GOT3 (cell line): ENCODE data around the gene GOLIM4.
"Not testable (repeated sequence)": the region's sequence is repeated elsewhere in the genome, so short reads cannot be mapped to it uniquely, and the experiment has no call there.

Experiments
- DNase-seq: peaks from one replicate; lab custom pipeline; 2025; ENCODE audit warnings: mixed read lengths; lab: John Stamatoyannopoulos, UW

Gene GOLIM4

DNA sequence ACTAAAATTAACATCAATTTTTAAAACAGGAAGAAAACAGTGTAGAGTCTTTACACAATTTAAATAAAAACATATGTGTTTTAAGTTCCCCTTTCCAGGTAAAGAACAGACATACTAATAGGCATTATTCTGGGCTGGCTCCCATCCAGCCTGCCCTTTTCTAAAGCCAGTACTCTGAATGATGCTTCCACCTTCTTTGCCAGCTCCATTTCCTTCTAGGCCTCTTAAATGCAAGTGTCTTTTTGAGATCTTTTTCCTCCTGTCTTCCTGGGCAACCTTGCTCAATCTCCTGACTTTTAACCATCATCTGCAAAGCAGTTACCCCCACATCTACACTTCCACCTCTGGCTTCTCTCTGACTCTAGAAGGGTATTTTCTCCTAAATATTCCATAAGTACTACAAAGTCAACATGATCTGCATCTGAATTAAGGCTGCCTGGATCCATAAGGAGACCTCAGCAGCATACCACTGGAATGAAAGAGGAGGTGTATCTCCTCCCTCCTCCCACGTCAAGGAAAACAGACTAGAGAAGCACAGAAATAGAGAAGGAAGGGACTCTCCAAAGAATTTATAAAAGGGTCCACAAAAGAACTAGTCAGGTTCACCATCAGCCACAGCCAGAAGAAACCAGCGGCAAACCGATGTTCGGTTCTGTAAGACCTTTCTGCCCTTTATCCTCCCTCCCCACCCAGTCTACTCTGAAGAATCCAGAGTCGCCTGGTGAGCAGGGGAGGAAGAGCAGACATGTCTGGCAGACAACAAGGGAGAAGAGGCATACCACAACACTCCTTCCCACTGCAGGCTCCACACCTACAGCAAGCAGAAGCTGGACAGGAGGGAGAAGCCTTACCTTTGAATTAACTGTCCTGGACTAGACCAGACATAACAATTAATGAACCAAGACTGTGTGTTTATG lies 47.1 kb downstream of the GOLIM4 start:
- no peak for DNase-seq

GRCh38 chr3:168047936-168048335 lies 47.8 kb downstream of the GOLIM4 start:
- DNase-seq = no peak

DNA sequence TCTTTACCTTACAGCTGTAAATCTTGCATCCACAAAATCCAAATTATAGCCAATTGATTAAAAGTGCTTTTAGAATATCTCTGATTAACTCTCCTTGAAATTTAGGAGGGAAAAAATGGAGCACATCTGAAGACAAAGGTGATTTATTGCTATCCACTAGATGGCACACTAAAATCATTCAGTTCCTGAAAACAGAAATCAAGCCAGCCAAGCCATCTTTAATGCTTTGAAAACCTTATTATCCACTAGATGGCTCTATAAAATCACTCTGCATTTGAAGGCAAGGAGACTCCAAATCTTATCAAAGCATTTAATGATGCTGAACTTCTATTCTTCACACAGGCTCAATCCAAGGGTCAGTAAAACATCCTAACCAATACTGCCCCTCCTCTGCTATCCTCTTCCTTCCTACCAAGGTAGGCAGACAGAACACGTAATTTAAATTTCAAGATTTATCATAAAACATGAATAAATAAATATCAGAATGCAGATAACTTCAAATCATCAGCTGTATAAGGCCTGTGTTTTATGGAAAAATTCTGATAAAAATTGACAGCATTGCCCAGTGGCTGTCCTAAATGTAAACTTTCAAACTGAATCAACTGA lies 48.4 kb downstream of the GOLIM4 start:
- DNase-seq = no peak

DNA sequence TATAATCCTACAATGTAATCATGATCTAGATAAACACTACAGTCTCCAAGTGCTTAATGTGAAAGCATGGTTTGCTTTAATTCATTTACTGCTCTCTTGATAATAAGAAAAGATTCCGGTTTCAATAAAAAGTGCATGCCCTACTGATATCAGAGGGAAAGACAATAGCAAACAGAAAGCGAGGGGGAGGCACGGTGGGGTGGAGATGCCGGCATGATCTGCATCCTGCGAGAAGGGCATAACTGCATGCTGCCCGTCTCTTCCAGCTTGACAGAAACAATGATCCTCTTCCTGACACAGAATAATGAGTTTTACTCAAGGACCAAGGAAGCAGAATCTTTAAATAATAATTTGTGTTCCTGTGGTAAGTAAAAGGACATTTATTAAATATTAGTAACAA lies 51.7 kb downstream of the GOLIM4 start:
- no peak for DNase-seq

GRCh38 chr3:168040607-168041208 lies 55.0 kb downstream of the GOLIM4 start:
- DNase-seq = no peak

GRCh38 chr3:168037020-168037419 lies 58.7 kb downstream of the GOLIM4 start:
- no peak for DNase-seq

- no peak for DNase-seq
Observed at GRCh38 chr3:168036619-168037018, 59.1 kb downstream of the GOLIM4 start.

DNA sequence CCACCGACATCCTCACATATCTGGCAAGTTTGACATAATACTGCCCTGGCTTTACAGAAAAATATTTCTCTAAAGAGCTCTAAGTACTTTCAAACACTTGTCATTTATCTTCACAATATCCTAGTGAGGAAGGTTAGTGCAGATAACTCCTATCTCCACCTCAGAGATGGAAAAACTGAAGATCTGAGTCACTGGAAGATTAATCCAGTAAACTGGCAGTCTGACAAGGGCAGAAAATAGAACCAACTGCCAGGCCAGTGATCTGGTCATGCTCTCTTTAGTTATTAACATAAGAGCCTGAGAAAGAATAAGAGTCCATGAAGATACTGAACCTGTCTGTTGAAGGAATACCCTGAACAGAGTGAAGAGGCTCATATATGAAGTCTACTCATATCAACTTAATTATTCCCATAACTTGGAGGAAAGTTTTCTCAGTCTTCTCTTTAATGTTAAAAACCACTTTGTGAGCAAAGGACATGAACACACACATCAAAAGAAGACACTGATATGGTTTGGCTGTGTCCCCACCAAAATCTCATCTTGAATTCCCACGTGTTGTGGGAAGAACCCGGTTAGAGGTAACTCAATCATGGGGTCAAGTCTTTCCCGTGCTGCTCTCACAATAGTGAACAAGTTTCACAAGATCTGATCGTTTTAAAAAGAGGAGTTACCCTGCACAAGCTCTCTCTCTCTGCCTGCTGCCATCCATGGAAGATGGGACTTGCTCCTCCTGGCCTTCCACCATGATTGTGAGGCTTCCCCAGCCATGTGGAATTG lies 61.4 kb downstream of the GOLIM4 start:
- DNase-seq = peak; percentile 7

DNA sequence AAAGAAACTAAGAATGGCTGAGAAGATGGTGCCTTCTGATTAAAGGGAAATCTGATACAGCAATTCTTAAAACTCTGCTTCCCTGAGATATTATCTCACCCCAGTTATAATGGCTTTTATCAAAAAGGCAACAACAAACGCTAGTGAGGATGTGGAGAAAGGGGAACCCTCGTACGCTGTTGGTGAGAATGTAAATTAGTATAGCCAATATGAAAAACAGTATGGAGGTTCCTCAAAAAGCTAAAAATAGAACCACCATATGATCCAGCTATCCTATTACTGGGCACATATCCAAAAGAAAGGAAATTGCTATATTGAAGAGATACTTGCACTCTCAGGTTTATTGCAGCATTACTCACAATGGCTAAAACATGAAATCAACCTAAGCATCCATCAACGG lies 65.1 kb downstream of the GOLIM4 start:
- no peak for DNase-seq

- DNase-seq = no peak
Observed at GRCh38 chr3:168029705-168030104, 66.0 kb downstream of the GOLIM4 start.

- DNase-seq = no peak
Observed at GRCh38 chr3:168028086-168028485, 67.6 kb downstream of the GOLIM4 start.

GRCh38 chr3:168026764-168027163 lies 69.0 kb downstream of the GOLIM4 start:
- DNase-seq = no peak

- DNase-seq = no peak
Observed at GRCh38 chr3:168025076-168025475, 70.6 kb downstream of the GOLIM4 start.

- no peak for DNase-seq
Observed at GRCh38 chr3:168024537-168024941, 71.2 kb downstream of the GOLIM4 start.

GRCh38 chr3:168021737-168022450 lies 73.8 kb downstream of the GOLIM4 start:
- DNase-seq = no peak

GRCh38 chr3:168011280-168011679 lies 84.4 kb downstream of the GOLIM4 start:
- DNase-seq = not testable (repeated sequence)

DNA sequence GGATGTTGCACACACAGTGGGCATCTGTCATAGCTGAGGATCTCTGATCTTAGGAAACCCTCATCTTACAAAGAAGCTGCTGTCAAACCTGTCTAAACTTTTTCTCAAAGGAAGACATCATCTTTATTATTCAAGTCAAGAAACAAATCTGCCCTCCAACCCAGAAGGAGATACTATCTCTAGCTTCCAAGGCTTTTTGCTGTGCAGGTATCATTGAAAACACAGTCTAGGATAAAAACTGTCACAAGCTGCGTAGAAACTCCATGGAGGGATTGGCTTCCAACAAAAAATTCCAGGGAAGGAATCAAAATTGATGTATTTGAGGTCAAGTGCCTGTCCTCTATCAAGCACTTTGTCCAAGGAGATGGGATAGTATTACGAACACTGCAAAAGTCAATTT lies 89.1 kb downstream of the GOLIM4 start:
- DNase-seq = no peak

GRCh38 chr3:168003911-168004310 lies 91.8 kb downstream of the GOLIM4 start:
- DNase-seq = no peak

- no peak for DNase-seq
Observed at GRCh38 chr3:168002786-168003368, 92.8 kb downstream of the GOLIM4 start.

DNA sequence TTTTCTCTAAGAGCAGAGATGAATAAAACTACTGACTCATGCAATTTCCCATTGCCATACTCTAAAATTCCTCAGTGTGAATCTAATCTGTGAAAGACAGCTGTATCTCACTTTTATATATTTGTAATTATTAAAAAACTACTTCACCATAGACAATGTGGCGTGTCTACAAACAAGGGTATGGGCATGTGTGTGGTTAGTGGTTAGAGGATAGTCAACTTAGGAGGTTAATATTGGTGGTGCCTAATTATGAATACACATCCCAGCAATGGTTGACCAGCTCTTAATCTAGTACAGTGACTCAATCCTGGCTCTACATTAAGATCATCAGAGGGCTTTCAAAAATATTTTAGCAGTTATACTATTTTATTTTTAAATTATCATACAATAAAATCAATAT lies 94.5 kb downstream of the GOLIM4 start:
- DNase-seq = no peak

GRCh38 chr3:167998253-167998652 lies 97.5 kb downstream of the GOLIM4 start:
- no peak for DNase-seq
